Measurements from ENCODE around the gene TAF9B.
"Not testable (repeated sequence)": the region's sequence is repeated elsewhere in the genome, so short reads cannot be mapped to it uniquely, and the experiment has no call there.

TAF9B gene

DNA sequence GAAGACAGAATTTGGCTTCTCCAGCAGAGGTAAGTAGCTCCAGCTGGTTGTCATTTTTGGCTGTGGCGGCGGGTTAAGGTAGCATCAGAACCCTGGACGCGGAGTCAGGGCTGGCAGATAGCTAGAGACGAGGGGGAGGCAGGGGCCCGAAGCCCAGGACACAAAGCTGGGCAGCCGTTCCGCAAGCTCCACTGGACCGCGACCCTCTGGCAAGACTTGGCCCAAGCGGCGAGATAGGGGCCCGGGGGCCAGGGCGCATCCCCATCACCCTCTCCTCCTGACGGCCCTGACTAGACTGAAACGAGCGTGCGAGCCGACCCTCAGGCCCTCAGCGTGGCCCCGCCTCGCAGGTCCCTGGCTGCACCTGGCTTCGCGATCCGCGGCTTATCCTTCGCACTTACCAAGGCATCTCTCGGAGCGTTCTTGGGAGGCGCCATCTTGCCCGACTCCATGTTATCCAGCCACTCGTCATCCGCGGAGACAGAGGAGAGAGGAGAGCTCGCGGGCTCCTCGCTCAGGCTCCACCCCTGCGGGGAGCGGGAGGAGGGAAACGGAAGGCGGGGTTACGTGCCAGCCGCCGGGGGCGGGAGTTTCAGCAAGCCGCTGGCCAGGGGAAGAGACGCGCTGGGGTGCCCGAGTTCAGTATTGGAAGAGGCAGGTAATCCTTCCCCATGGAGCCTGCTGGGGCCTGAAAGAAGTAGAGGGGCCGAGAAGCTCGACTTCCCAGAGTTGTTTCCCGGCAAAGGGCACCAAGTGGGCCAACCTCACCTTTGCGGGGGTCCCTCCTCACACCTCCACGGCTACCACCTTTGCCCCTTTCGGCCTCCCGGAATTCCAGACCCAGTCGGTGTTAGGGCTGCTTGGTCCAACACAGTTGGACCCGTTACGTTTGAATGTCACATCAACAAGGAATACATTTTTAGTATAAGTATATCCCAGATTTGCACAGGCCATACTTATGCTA is at the start of gene TAF9B:
TAF9B (minus strand) TSS at position 491 of the 964 bp plus-strand sequence; CDS start at position 452, 39 bp downstream.
- DNase-seq (ENCODE audit: low spot score) = peak; percentile 76

DNA sequence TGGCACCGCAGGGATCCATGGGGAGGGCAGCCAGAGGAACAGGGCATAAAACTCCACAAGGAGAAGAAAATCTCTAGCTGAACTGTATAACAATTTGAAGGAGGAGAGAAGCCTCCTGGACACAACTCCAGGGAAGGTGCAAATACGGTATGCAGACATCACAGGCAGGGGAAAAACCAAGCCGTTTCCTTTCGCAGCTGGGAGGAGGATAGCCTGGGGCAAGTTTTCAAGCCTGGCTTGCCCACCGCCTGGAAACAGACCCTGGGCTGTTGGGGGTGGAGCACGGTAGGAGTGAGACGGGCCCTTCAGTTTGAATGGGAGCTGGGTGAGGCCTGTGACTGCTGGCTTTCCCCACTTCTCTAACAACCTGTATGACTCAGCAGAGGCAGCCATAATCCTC is 43.4 kb upstream of the TAF9B start:
- no peak for DNase-seq (ENCODE audit: low spot score)

DNA sequence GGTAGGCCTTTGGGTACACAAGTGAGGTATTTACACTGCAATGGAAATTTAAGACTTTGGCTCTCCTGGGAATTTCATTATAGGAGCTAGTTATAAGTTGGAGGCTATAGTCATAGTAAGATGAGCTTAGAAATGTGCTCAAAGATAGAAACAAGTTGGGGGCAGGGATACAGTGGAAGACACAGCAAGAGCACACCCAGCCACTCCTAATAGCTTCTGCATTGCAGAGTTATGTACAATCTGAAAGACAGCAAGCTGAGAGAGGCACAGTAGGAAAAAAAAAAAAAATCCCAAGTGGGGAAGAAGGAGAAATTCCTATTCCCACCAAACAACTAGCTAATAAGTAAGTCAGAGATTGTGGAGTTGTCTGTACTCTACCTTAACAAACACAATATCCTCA is 41.9 kb upstream of the TAF9B start:
- no peak for DNase-seq (ENCODE audit: low spot score)

DNA sequence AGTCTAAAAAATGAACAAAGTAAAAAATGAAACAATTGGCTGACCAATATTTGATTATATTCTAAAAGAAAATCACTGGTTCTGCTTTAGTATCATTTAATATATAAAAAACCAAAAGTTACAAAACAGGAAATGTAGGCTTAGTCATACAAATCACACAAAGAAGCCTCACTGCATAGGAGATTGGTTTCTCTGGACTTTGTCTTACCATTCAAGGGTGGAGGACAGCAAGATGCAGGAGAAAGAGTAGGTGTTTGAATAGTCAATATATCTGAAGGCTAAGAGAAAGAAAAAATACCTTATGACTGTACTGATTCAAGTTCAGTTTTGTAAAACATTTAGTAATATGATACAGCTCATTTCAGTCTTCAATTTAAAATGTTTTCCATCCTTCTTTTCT is 28.6 kb upstream of the TAF9B start:
- no peak for DNase-seq (ENCODE audit: low spot score)

DNA sequence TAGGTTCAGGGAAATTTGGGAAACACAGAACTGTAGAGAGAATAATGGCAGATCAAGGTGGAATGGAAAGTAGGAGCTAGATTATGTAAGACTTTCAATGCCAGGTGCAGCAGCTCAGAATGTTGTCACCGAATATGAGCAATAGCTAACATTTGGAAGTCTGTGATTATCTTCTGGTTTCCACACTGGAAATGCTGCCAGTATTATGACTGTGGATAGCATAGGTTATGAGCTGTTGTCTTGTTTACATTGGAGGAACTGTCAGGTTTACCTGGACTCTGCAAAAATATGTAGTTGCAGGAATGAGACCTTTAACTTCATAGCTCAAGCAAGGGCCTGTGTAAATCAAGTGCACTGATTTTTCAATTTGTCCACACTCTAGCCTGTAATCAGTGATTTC is 26.0 kb upstream of the TAF9B start:
- DNase-seq (ENCODE audit: low spot score) = no peak

- not testable (repeated sequence) for DNase-seq (ENCODE audit: low spot score)
Observed at GRCh38 chrX:78163175-78163574, 23.7 kb upstream of the TAF9B start.

- not testable (repeated sequence) for DNase-seq (ENCODE audit: low spot score)
Observed at GRCh38 chrX:78160711-78161110, 21.3 kb upstream of the TAF9B start.

- not testable (repeated sequence) for DNase-seq (ENCODE audit: low spot score)
Observed at GRCh38 chrX:78157846-78158245, 18.4 kb upstream of the TAF9B start.

DNA sequence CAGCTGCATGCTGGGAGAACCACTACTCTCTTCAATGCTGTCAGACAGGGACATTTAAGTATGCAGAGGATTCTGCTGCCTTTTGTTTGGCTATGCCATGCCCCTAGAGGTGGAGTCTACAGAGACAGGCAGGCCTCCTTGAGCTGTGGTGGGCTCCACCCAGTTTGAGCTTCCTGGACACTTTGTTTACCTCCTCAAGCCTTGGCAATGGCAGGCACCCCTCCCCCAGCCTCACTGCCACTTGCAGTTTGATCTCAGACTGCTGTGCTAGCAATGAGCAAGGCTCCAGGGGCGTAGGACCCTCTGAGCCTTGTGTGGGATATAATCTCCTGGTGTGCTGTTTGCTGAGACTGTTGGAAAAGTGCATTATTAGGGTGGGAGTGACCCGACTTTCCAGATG is 17.9 kb upstream of the TAF9B start:
- DNase-seq (ENCODE audit: low spot score) = not testable (repeated sequence)

DNA sequence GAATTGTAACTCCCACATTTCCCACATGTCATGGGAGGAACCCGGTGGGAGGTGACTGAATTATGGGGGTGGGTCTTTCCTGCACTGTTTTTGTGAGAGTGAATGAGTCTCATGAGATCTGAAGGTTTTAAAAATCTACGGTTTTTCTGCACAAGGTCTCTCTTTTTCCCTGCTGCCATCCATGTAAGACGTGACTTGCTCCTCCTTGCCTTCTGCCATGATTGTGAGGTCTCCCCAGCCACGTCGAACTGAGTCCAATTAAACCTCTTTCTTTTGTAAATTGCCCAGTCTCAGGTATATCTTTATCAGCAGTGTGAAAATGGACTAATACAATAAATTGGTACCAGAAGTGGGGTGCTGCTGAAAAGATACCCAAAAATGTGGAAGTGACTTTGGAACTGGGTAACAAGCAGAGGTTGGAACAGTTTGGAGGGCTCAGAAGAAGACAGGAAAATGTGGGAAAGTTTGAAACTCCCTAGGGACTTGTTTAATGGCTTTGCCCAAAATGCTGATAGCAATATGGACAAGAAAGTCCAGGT is 7.6 kb upstream of the TAF9B start:
- DNase-seq (ENCODE audit: low spot score) = not testable (repeated sequence)

DNA sequence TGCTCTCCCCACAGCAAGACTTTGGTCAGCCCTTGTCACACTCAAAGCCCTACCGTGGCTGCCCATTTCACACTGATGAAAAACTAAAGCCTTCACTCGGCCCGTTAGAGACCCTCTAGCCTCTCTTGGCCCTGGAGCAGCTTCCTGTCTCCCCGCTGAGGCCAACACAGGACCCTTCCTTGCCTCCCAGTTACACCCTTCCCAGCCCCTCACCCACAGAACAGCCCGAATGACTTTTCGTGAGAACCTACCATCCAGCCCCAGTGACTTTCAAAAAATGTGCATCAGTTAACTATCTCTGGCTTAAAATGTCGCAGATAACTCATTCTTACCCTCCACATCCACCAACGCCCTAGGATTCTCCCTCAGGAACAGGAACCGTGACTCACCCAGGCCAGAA is 756 bp upstream of the TAF9B start:
- no peak for DNase-seq (ENCODE audit: low spot score)

- DNase-seq (ENCODE audit: low spot score) = no peak
Observed at GRCh38 chrX:78133238-78133960, 6.1 kb downstream of the TAF9B start.

DNA sequence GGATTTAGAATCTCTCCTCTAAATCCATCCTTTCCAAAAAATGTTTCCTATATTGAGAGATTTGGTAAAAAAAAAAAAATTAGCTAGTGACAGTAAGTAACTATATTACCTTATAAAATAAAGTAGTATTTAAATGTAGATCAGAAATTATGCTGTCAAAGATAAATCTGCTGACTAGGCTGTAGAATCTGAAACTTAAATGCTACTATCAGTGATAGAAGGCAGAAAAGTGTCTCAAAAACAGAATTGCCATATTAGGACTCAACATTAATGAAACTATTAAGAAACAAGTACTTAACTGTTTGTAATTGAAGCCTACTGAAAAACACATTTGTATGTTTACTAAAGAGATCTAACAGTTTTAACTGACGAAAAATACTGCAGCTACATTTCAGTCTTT is 8.3 kb downstream of the TAF9B start:
- no peak for DNase-seq (ENCODE audit: low spot score)

DNA sequence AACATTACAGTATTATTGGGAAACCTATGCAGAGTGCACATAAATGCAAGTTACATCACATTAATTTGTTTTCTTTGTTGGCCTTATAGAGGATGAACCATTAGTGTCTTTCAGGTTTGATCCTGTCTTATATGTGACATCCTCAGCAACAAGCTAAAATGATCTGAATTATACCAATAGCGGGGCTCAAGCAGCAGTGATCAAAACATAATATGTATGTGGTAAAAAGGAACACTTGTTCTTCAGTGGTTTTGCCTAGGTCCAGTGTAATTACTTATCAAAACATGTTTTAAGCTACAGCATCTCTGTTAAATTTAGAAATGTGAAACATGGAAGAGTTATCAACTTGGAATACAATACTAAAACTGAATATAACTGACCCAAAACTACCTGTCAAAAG is 9.1 kb downstream of the TAF9B start:
- DNase-seq (ENCODE audit: low spot score) = no peak

DNA sequence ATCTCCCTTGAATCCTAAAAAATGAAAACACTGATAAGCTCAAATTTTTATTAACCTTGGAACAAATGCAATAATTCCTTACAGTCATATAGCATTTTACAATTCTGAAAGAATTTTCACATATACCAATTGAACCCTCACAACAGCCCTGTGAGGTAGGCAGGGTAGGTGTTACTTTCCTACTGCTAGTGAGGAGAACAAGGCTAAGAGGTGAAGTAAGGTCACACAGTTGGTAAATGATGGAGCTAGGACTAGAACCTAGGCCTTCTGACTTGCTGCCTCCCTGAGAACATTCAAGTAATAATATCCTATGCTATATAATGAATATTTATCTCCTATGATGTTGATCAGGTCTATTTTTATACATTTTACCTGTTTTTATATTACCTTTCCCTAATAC is 9.7 kb downstream of the TAF9B start:
- DNase-seq (ENCODE audit: low spot score) = no peak

DNA sequence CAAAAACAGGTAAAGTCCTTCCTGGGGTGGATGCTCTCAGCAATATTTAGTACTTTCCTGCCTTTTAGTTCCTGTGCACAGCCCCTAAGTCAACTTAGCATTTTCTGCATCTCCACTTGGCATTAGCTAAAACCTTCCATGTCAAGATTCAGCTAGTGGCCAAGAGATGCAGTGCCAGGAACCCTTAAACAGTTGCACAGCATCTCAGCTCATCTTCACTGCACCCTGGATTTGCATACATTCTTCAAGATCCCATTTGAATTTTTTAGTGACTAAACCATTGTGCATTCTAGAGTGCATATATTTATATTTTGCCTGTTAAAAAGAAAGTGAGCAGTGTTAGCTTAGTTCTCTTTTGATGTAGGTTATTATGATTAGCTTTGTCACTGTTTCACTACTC is 13.7 kb downstream of the TAF9B start:
- DNase-seq (ENCODE audit: low spot score) = not testable (repeated sequence)

DNA sequence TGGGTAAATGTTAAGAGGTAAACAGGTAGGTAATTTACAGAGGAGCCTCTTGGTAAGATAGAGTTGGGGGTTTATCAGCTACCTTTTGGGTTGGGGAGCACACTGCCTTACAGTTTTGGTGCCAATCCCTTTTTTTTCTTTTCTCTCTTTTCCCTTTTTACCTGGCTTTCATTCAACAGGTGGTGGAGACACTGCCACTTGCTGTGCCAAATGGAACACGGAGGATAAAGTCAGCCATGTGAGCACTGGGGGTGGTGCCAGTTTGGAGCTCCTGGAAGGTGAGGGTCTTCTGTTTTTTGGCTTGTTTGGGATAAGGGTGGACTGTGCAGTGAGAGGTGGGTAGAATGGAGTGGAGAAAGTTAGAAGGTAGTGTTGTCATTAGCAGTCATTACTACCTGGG is 14.3 kb downstream of the TAF9B start:
- no peak for DNase-seq (ENCODE audit: low spot score)

- no peak for DNase-seq (ENCODE audit: low spot score)
Observed at GRCh38 chrX:78124307-78124706, 15.1 kb downstream of the TAF9B start.

DNA sequence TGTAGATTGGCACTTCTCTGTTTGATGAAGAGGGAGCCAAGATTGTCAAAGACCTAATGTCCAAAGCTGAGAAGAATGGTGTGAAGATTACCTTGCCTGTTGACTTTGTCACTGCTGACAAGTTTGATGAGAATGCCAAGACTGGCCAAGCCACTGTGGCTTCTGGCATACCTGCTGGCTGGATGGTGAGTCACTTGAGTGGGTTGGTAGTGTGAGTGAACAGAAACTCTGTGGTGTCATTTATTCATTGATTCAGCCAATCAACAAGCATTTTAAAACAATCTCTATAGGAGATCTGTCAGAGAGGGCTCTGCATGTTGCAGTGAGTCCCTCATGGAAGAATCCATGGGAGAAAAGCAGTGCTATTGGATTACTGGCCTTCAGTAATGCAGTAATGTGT is 16.3 kb downstream of the TAF9B start:
- no peak for DNase-seq (ENCODE audit: low spot score)

- DNase-seq (ENCODE audit: low spot score) = no peak
Observed at GRCh38 chrX:78119521-78120227, 19.8 kb downstream of the TAF9B start.

- DNase-seq (ENCODE audit: low spot score) = no peak
Observed at GRCh38 chrX:78118628-78119027, 20.8 kb downstream of the TAF9B start.

DNA sequence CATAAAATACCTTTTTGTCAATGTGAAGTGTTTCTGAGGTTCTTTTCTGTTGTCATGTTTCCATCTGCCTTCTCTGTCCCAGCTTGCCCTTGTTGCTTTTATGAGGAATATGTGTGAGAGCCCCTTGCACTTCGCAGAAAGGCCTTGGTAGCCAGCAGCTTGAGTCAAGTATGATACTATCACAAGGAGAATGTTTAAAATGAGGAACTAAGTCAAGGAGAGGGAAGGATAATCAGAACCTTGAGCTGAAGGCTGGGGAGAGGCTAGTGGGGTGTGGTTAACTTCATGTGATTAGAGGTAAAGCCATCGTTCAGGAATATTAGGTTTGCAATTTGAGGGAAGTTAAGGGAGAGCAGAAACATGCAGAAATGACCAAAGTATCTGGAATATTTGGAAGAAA is 22.7 kb downstream of the TAF9B start:
- DNase-seq (ENCODE audit: low spot score) = no peak
